ENCODE results near the gene CORIN.

Gene CORIN

DNA sequence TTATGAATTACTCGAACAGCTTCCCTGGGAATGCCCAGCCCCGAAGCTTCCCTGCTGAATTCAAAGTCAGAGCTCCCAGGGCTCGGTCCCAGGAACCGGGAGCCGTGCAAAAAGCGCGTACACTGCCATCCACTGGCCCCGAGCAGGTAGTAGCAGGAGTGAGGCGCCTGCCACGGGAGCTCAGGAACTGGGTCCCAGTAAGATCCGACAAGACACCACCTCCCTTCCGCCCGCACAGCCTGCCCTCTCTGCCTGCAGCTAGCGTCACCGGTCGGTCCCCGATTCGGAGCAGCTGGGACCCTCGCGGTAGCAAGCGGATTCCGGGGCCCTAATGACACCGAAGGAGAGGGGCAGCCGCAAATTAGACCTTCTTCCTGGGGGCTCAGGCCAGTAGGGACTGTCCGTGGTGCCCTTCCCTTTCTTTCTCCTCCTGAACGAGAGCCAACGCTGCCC lies 1.2 kb downstream of the CORIN start:
- peak in 56 of 58 donors; percentile 9 to 81 (median 50) for DNase-seq

DNA sequence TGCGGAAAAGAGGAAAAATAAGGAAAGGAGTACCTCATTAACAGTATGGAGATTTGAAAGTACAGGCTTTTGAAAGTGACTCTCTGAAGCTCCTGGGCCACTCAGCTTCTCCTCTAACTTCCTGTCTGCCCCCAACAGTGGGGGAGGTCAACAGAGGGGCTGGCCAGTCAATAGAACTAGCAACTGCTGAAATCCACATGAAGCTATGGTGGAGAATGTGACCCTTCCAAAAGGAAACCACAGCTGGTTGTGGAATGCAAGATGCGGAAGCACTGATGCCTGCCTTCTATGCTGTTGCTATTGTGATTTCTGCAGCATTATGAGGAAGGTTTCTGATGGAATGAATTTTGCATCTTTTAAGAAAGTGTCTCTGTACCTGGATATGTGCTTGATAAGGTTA lies 2.4 kb downstream of the CORIN start:
- no peak for DNase-seq

DNA sequence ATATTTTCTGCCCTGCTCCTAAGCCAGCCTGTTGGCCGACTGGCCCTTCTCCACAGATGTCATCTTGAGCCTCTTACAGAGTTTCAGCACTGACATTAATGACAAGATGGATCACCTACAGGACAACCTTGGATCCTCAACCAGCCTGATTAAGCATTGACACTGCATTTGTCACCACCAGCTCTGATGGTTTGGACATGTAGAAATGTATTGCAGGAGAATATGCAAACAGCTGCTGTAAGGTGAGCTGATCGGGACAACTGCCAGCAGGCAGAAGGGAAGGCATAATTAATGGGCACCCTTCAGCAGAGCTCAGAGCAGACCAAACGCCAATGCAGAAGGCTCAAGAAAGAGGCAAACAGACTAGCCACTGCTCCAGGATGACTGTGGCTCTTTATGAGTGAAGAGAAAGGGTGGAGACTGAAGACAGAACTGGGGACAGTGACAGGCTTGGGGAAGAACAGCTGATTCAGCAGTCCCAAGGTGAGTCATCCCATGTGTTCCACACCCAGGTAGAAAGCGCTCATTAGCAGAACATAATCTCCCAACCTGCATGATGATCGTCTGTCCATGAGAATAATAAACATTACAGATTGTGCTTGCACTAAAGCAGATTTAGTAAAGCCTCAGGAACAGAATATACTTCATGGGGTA lies 6.7 kb downstream of the CORIN start:
- DNase-seq = no peak

DNA sequence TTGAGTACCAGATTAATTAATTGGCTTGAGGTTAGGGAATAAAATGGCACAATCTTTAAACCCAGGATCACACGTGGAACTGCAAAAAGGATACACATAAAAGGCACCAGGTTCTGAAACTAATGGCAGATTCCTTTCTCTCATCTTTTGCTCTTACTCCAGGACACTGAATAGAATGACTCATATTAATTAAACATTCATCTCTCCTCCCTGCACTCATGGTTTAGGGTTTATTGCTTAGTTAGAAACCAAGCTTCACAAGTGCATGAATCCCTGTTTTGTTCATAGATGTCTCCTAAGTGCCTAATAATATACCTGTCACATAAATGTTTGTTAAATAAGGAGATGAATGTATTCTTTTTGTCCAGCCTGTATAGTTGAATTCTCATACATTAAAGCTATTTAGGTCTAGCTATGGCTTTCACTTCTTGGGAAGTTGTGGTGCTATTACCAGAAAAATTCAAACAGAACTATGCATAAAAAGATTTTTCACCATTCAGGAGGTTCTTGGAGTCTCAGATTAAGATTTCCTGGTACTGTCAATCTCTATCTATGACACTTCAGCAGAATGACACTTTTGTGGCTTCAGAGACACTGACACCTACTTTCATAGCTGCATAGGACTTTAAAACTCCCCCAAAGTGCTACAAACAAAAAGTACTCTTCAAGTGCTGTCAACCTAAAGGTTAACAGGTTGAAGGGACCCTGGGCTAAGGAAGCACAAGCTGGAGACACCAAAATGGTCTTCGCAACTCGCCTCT lies 7.4 kb downstream of the CORIN start:
- no peak for DNase-seq

DNA sequence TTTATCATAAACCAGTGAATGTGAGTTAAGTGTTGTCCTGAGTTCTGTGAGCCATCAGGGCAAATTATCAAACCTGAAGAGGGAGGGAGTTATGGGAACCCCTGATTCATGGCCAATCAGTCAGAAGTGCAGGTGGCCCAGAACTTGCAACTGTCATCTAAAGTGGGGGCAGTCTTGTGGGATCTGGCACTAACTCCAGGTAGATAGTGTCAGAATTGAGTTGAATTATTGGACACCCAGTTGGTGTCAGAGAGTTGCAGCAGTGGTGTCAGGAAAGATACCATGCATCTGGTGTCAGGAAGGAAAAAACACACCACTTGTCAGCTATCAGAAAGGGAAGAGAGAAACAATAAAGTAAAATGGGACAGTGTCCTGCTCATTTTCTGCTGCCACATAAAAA lies 8.4 kb downstream of the CORIN start:
- DNase-seq = no peak

DNA sequence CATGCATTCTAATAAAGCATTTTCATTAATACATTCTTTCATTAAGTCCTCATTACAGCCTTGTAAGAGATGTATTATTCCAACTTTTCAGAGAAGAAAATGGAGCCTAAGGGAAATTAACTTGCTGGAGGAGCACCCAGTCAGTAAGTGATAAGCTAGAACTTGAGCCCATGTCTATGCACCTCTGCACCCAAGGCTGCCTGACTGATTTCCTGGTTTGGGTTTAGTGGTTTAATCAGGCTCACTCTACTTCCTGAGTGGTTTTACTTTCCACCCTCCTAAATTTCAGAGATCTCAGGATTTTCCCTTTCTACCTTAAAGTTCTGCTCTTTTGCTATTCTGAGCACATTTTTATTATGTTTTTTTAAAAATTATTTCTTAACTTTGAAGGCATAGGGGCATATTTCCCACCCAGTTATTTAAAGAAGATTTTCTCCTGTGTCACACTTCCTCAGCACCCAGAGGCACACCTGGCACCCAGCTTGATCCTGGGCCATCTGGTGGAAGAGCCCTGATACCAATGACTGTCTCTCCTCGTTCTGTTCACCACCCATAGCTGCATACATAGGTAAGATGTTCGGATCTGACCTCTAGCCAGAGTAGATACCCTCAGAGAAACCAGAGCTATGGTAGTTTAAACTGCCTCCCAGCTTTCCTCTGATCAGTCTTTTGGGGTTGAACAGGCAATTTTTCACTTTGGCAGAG lies 10.4 kb downstream of the CORIN start:
- DNase-seq = no peak

DNA sequence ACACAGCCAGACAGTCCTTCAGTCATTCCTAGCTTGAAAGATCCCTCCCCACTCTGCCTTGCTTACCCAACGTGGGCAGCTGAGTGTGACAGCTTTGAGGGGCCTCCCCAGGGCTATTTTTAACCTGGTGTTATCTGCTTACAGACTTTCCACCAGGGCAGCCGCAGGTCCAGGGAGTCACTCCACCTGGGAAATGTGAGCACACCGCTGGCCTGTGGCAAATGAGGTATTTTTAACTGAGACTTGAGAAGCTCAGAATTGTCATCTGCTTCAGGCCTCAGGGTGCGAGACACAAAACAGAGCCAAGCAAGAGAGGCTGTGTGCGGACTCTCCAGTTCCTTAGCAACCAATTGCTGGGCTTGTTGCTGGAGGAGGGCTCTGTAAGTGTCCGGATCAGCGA lies 13.0 kb downstream of the CORIN start:
- DNase-seq = peak in 11 of 58 donors; percentile 10 to 40 (median 21)

DNA sequence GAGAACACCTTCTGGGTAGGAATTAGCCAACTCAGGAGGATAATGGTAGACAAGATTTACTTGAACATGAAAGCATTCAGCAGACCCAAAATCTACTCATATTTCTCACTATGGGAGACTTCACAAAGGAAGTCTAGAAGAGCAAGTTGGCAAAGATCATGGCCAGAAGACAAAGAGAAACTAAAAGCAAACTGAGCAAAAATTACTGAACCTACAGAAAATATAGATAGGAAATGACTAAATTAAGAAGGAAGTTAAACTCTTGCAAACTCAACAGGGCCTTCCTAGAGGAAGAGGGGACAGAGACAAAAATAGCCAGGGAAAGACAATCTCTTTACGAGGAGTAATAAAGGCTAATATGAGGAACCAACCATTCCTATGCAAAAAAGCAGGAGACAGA lies 18.7 kb downstream of the CORIN start:
- no peak for DNase-seq

DNA sequence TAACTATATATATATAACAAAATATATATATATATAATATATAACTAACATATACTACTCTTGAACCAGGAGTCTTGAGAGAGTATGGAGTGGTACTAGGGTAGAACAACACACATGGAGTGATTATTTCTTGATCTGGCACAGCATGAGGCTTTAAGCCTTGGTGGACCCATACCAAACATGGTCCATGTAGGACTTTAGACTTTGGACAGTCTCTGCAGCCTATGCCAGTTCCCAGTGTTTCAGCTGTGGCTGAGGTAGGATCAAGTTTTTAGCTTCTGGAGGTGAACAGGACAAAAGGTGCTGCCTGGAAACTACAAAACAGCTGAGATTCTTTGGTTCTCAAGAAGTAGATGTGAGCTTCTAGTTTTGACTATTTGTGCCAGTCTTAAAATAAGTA lies 20.6 kb downstream of the CORIN start:
- DNase-seq = no peak

DNA sequence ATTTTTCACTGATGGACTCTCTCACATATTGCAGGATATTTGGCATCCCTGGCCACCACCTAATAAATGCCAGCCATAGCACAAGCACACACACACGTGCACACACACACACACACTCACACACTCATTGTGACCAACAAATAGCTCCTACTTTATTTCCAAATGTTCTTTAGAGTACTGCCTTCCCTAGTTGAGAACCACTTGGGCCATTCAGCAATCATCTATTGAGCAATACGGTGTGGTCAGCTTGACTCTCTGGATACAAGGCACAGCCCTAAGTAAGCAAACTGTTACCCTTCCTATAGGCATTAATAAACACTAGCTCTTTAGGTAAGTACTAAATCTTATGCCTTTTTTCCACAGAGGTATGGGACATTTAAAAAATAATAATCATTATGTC lies 21.1 kb downstream of the CORIN start:
- DNase-seq = no peak

DNA sequence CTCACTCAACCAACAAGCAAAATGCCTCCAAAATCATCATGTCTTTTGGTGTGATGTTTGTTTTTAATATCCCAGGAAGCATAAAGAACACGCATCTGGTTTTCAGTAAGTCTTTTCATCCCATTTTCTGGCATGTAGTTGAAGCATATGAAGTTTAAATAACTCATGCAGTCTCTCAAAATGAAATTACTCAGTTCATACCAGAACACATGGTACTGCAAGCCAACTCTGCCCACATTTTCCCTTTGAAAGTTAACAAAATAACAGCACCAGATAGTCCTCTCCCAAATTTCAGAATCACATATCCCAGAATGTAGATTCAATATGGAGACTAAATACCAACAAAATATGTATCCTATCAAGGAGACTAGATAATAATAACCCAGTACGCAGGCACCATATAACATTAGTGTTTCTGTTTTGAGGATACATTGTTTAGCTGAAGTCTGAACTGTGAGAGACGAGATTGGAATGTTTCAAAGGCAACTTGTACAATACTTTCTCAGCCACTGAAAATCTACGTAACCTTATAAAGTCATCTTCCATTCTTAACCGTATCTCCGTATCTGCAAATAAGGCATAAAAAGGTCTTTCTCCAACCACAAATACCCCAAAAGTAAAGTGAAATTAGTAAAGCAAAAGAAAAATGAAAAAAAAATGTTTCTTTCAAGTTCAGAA lies 23.1 kb downstream of the CORIN start:
- DNase-seq = no peak

DNA sequence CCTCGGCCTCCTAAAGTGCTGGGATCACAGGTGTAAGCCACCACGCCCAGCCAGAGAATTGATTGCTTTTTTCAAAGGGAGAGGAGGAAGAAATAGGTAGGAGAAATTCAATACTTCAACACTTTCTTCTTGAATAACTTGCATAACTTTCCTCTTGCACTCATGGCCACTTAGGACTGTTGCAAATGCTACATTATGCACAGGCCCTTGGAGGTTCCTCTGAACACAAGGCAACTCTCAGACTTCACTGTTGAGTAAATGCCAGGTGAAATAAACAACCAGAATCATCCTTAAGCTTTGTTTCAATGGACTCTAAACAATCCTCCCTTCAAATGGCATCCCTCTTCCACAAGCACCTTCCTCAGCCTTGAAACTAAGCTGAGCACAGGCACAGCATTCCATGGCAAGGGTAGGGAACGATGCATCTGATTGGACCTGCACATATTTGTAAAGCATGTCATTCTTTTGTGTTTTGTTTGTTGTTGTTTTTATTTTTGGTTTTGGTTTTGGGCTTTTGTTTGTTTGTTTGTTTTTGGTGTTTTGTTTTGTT lies 28.1 kb downstream of the CORIN start:
- no peak for DNase-seq

DNA sequence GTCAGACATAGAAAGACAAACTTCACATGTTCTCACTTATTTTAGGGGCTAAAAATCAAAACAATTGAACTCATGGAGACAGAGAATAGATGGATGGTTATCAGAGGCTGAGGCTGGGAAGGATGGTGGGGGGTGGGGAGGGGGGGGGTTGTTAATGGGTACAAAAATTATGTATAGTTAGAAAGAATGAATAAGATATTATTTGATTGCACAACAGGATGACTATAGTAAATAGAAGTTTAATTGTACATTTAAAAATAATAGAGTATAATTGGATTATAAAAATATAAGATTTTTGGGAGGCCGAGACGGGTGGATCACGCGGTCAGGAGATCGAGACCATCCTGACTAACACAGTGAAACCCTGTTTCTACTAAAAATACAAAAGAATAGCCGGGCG lies 33.3 kb downstream of the CORIN start:
- no peak for DNase-seq

DNA sequence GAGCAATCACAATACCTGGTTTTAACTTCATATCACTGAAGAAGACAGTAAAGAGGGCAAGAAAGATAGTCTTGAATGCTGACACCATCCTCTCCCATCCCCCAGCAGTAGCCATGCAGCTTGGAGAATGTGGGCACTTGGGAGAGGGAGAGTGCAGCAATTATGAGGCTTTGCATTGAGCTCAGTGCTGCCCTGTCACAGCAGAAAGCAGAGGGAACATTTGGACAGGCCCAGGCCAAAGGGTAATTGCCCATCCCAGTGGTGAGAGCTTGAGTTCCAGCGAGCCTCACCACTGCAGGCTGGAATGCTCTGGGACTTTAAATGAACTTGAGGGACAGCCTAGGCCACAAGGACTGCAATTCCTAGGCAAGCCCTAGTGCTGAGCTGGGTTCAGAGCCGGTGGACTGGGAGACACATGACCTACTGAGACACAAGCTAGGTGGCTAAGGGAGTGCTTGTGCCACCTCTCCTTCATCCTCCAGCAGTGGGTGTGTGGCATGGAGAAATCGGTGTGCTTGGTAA lies 36.3 kb downstream of the CORIN start:
- DNase-seq = no peak

DNA sequence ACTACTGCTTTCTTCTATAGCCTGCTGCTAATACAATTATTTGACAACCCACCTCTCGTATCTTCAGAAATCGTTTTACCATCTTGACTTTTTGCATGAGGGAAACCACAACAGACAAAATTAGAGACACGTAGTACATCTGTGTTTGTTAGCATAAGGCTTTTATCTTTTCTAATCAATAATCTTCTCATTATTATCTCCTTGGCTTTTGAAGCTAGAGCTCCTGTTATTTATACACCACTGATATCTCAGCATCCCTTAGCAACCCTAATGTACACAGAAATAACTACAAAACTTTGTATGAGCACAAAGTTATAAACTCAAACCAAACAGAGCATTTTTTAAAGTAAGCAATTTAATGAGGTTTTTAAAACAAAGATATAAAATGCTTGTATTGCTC lies 39.7 kb downstream of the CORIN start:
- no peak for DNase-seq

DNA sequence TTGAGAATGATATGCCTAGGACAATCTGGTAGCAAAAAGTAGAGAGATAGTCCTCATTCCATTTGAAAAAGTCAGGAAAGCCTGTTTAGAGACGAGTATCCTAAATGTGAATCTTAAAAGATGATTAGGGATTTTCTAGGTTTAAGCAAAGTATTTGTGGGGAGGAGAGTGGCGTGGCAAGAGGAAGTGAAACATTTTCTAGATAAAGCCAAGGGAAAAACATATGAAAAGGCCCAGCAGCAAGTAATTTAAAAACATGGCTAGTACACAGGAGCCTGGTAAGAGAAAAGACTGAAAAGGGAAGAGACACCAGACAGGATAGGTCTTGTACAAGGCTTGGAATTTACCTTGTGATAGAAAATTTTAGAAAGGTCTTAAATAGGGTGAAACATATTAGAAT lies 45.9 kb downstream of the CORIN start:
- no peak for DNase-seq

DNA sequence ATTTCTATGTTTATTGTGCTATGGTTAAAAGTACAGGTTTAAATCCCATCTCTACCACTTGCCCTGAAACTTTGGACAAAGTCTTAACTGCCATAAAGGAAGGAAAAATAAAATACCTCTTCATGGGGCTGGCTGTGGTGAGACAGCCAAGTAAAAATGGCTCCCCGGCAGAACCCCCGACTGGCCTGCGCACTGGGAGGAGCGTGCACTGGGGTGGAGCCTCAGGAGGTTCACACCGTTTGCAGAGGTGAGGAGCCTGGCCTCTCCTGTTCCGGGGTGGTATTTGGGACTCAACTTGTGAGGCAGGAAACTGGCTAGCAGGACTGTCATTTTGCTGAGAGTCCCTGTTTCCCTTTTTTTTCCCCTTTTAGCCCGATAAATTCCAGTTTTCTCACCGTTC lies 47.8 kb downstream of the CORIN start:
- no peak for DNase-seq

DNA sequence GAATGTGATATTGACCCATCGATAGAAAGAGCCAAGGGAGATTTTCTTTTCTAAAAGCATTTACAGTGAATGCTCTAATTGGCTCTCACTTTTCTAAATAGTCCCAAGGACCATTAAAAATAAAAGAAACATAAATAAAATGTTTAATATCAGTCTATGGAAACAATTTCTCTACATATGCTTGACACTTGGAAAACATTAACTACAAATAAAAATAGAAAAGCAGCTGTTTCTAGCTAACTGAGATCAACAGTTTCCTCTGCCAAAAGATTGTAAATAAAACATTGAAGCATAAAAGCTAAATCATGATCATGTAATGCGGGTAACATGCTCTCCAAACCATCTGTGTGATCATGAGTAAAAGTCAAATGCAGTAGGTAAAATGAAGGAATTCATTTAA lies 49.7 kb downstream of the CORIN start:
- no peak for DNase-seq

DNA sequence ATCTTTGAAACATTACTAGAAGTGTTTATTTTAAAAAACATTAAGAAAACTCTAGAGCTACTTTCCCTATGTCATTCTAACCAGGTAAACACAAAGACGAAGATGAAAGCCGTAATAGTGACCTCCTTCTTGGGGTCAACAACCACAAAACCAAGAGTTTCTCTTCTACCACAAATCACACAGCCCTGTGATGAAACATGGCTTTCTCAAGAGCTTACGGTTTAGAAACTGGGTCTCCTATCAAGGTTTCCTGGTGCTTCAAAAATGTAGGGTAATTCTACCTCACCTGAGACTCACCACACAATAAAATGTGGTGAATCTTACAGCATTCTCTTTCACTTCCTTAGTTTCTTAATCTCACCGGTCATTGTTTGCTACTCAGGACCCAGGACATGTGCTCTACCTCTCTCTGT lies 50.9 kb downstream of the CORIN start:
- DNase-seq = no peak

DNA sequence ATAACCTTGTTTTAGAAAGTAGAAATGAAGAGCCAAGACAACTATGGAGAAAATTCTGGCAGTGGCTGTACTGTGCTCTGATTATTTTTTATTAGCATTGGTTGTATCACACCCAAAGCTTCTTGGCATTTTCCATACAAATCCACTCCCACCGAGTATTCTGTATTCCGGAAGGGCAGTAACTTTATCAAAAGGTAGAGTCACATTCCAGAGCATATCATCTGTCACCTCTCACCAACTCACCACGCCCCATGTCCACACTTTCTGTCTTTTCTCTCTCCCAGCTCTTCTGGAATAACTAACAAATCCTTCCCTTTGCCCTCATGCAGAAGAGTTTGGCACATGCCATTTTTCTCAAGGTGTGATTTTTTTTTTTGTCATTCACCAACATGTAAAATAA lies 52.7 kb downstream of the CORIN start:
- DNase-seq = no peak

DNA sequence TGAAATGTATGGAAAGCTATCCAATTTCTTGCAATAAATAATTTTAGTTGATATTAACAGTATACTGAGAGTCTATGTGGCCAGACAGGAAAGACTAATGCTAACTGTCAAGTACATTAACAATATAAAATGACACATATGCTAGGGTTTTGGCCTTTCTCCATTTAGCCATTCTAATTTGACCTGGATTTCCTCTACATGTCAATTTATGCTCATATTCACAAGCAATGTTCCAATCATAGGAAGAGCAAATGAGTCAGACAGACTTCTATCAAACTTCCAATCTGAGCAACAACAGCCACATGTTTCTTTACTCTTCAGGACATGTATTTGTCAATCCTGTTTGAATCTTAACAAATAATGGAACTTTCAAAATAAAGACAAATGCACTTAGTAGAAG lies 53.6 kb downstream of the CORIN start:
- DNase-seq = no peak

All from anterior cingulate cortex (tissue), 58 donors.